RWPE1 (cell line): Measurements from ENCODE around the gene FEM1C.

Experiments
- CTCF ChIA-PET: fragments of 350-600 bp; sonication (Branson Sonifier 250); formaldehyde crosslinking; extraction: SDS; loops from one replicate; lab custom pipeline; 2021; lab: Yijun Ruan, JAX
- POLR2A ChIA-PET: fragments of 400-600 bp; formaldehyde crosslinking; extraction: SDS; loops from one replicate; lab custom pipeline; 2020; ENCODE audit warnings: antibody characterized with exemption; ENCODE audit not compliant: low non-redundant PET; lab: Yijun Ruan, JAX
- DNase-seq: peaks from one replicate; pipeline ENCODE4 v3.0.0; 2012; ENCODE audit warnings: low spot score
- H3K27ac ChIP-seq: fragments of 450-650 bp; 2 replicates; pipeline ENCODE4 v1.5.1; 2017
- CTCF ChIP-seq: fragments of 450-650 bp; conservative IDR thresholded peaks from 2 replicates; pipeline ENCODE4 v1.5.1; 2017; ENCODE audit warnings: low read depth, mild to moderate bottlenecking

The FEM1C gene

GRCh38 chr5:115522832-115523403 is 21.7 kb downstream of the FEM1C start:
- DNase-seq = no peak
- POLR2A ChIA-PET = no interaction called here
- no peak for TF ChIP-seq CTCF
- CTCF ChIA-PET = interaction anchor here (0.9 kb wide), 1 partner anchor 17 kb away, joined by 3 read pairs; no protein-coding TSS in a partner anchor
- H3K27ac ChIP-seq = no peak overlapping the region

DNA sequence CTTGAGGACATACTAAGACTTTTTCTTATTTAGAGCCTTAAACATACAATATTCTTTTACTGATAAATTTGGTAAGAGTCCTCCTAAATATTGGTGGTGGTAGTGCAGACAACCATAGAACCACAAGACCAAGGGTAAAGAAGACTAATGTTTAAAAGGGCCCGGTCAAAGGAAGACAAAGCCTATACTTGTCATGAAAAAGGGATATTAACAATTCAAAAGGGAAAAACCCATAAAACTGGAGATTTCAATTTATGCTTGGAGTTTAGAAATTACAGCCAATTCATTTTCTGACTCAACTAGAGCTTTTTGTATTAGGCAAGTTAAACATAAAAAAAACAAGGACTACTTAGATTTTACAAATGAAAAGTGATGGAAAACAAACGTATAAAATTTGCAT is 24.4 kb downstream of the FEM1C start:
- no peak for DNase-seq
- CTCF ChIA-PET = interaction anchor here (0.6 to 0.7 kb wide), 2 partner anchors 145 to 617 kb away, joined by 3 to 5 read pairs; no protein-coding TSS in a partner anchor
- H3K27ac ChIP-seq = no peak overlapping the region
- TF ChIP-seq CTCF = no peak
- POLR2A ChIA-PET = no interaction called here

- H3K27ac ChIP-seq = no peak overlapping the region
- POLR2A ChIA-PET = no interaction called here
- no peak for DNase-seq
- CTCF ChIA-PET = interaction anchor here (0.7 kb wide), 1 partner anchor 34 kb away, joined by 3 read pairs; no protein-coding TSS in a partner anchor
- TF ChIP-seq CTCF = no peak
Measured at GRCh38 chr5:115516372-115516771, 28.2 kb downstream of the FEM1C start.

DNA sequence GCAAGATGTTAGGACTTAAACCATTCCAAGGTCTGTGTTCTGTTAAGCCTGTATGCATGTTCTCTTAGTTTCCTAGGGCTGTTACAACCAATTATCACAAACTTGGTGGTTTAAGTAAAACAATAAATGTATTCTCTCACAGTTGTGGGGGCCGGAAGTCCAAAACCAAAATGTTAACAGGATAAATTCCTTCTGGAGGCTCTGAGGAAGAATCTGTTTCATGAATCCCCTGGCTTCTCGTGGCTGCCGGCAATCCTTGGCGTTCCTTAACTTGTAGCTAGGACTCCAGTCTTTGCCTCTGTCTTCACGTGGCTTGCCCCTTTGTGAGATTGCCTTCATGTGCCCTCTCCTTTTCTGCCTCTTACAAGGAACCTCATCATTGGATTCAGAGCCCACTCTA is 30.4 kb downstream of the FEM1C start:
- ChIA-PET POLR2A (no interaction called here), CTCF (interaction anchor here (0.6 kb wide), 1 partner anchor 91 kb away, joined by 3 read pairs; no protein-coding TSS in a partner anchor)
- no peak for TF ChIP-seq CTCF
- DNase-seq = no peak
- H3K27ac ChIP-seq = no peak overlapping the region

DNA sequence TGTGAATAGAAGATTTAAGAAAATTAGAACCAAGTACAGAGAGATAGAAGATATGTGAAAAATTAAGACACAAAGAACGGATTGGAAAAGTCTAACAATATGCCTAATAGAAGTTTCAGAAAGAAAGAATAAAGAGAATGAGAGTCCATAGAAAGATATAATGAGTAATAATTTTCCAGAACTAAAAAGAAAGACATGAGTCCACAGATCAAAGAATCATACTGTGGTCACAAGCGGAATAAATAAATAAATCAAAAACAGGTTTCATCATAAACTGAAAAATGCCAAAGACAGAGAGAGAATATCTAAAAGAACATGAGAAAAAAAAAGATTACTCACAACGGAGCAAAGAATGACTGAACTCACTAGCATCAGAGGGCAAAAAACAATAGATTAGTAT is 32.9 kb downstream of the FEM1C start:
- no peak overlapping the region for H3K27ac ChIP-seq
- no peak for TF ChIP-seq CTCF
- ChIA-PET CTCF (interaction anchor here (0.6 kb wide), 1 partner anchor 105 kb away, joined by 3 read pairs; no protein-coding TSS in a partner anchor), POLR2A (no interaction called here)
- DNase-seq = no peak

DNA sequence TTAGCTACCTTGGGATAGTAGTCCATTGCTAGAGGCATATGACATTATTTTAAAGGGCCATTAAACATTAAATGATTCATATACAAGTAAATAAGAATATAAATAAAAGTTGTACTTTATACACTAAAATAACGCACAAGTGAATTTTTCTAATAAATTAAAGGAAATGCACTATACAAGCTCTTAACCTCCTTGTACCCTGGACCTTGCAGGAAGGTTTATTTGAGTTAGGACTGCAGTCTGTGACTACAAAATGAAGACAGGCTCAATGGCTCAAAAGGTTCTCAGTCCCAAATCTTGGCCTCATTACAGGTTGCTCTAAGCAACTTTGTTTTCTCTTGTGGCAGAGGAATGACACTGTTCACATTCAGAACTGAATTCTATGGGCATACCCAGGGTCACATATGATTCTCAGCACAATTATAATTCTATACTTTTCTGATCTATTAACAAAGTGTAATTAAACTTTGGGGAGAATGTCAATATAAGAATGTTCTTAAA is 34.4 kb downstream of the FEM1C start:
- no peak for DNase-seq
- ChIA-PET POLR2A (no interaction called here), CTCF (no interaction called here)
- no peak for TF ChIP-seq CTCF
- H3K27ac ChIP-seq = no peak overlapping the region
